HG03521 (cell line): Measurements from ENCODE around the gene LAMB1.

Experiments
- ATAC-seq: cut with Tn5 transposase; IDR thresholded peaks from one replicate; pipeline ENCODE4 v1.9.1; 2021; ENCODE audit warnings: mild to moderate bottlenecking, moderate library complexity; ENCODE audit not compliant: unreplicated experiment

The LAMB1 gene

GRCh38 chr7:108018668-108019067, 15.7 kb upstream of the LAMB1 start:
- ATAC-seq = no peak

GRCh38 chr7:108017776-108018151, 14.8 kb upstream of the LAMB1 start:
- no peak for ATAC-seq

GRCh38 chr7:108016841-108017775, 14.1 kb upstream of the LAMB1 start:
- ATAC-seq = no peak

GRCh38 chr7:108015740-108016139, 12.8 kb upstream of the LAMB1 start:
- ATAC-seq = no peak

- ATAC-seq = no peak
Observed at GRCh38 chr7:108014747-108015682, 12.1 kb upstream of the LAMB1 start.

GRCh38 chr7:108014215-108014614, 11.3 kb upstream of the LAMB1 start:
- ATAC-seq = no peak

GRCh38 chr7:108012499-108013430, 9.8 kb upstream of the LAMB1 start:
- ATAC-seq = no peak

- ATAC-seq = no peak
Observed at GRCh38 chr7:108010377-108010776, 7.4 kb upstream of the LAMB1 start.

- ATAC-seq = no peak
Observed at GRCh38 chr7:108009873-108010272, 6.9 kb upstream of the LAMB1 start.

- no peak for ATAC-seq
Observed at GRCh38 chr7:108008827-108009226, 5.9 kb upstream of the LAMB1 start.

- ATAC-seq = no peak
Observed at GRCh38 chr7:108008240-108008639, 5.3 kb upstream of the LAMB1 start.

GRCh38 chr7:108007762-108008161, 4.8 kb upstream of the LAMB1 start:
- no peak for ATAC-seq

GRCh38 chr7:108007261-108007660, 4.3 kb upstream of the LAMB1 start:
- ATAC-seq = no peak

- no peak for ATAC-seq
Observed at GRCh38 chr7:108004220-108005142, 1.5 kb upstream of the LAMB1 start.

- no peak for ATAC-seq
Observed at GRCh38 chr7:108003599-108003935, 606 bp upstream of the LAMB1 start.

GRCh38 chr7:108001764-108002725, 916 bp downstream of the LAMB1 start:
- no peak for ATAC-seq

- ATAC-seq = no peak
Observed at GRCh38 chr7:108000875-108001763, 1.8 kb downstream of the LAMB1 start.
